Measurements from ENCODE around the gene ACAA2.

Gene ACAA2

GRCh38 chr18:49813319-49814146 is at the start of gene ACAA2:
ACAA2 (minus strand) TSS chr18:49813533; CDS start chr18:49813484, 49 bp downstream.
- DNase-seq: peak; percentile 92

- DNase-seq: no peak
These were observed 49.5 kb upstream of the ACAA2 start for GRCh38 chr18:49862656-49863385.

- DNase-seq: no peak
These were observed 48.3 kb upstream of the ACAA2 start for GRCh38 chr18:49861659-49862058.

- no peak for DNase-seq
These were observed 46.4 kb upstream of the ACAA2 start for GRCh38 chr18:49859725-49860124.

- DNase-seq: no peak
These were observed 45.7 kb upstream of the ACAA2 start for GRCh38 chr18:49859021-49859359.

GRCh38 chr18:49858309-49859020 is 45.1 kb upstream of the ACAA2 start:
- peak; percentile 84 for DNase-seq

- DNase-seq: no peak
These were observed 44.4 kb upstream of the ACAA2 start for GRCh38 chr18:49857708-49858107.

- DNase-seq: no peak
These were observed 43.2 kb upstream of the ACAA2 start for GRCh38 chr18:49856496-49856895.

- DNase-seq: no peak
These were observed 42.5 kb upstream of the ACAA2 start for GRCh38 chr18:49855711-49856415.

- DNase-seq: no peak
These were observed 41.3 kb upstream of the ACAA2 start for GRCh38 chr18:49854681-49855080.

GRCh38 chr18:49853436-49853835 is 40.1 kb upstream of the ACAA2 start:
- DNase-seq: no peak

- DNase-seq: no peak
These were observed 39.7 kb upstream of the ACAA2 start for GRCh38 chr18:49853011-49853410.

- DNase-seq: peak; percentile 17
These were observed 38.3 kb upstream of the ACAA2 start for GRCh38 chr18:49851624-49852023.

GRCh38 chr18:49850636-49851035 is 37.3 kb upstream of the ACAA2 start:
- DNase-seq: no peak

- peak; percentile 100 for DNase-seq
These were observed 36.2 kb upstream of the ACAA2 start for GRCh38 chr18:49849331-49850217.

- no peak for DNase-seq
These were observed 34.8 kb upstream of the ACAA2 start for GRCh38 chr18:49848115-49848514.

GRCh38 chr18:49847524-49847923 is 34.2 kb upstream of the ACAA2 start:
- no peak for DNase-seq

GRCh38 chr18:49846718-49847470 is 33.6 kb upstream of the ACAA2 start:
- peak; percentile 91 for DNase-seq

- DNase-seq: peak; percentile 23
These were observed 33.0 kb upstream of the ACAA2 start for GRCh38 chr18:49846361-49846662.

- no peak for DNase-seq
These were observed 32.5 kb upstream of the ACAA2 start for GRCh38 chr18:49845629-49846360.

- peak; percentile 38 for DNase-seq
These were observed 31.6 kb upstream of the ACAA2 start for GRCh38 chr18:49844903-49845302.

All from NCI-H146 (cell line).